Epithelial cell of esophagus (primary cell): Measurements from ENCODE around the gene NLK.
A peak's percentile ranks its signal among the peaks of the same experiment; 100 is the strongest.
"Not testable (repeated sequence)": the region's sequence is repeated elsewhere in the genome, so short reads cannot be mapped to it uniquely, and the experiment has no call there.

Source experiments
- DNase-seq: peaks from one replicate; pipeline ENCODE4 v3.0.0; 2010; ENCODE audit warnings: low read depth
- H3K4me3 ChIP-seq: 2 replicates; pipeline ENCODE4 v1.5.1; 2011; ENCODE audit warnings: mild to moderate bottlenecking, low read length, control low read depth
- TF ChIP-seq, protein P1 (sequence below): IDR thresholded peaks from 2 replicates; pipeline ENCODE4 v1.5.1; 2011; ENCODE audit warnings: low read depth, mild to moderate bottlenecking, low read length, control low read depth, inconsistent platforms; ENCODE audit not compliant: insufficient read depth; ENCODE audit errors: missing control alignments

NLK gene

DNA sequence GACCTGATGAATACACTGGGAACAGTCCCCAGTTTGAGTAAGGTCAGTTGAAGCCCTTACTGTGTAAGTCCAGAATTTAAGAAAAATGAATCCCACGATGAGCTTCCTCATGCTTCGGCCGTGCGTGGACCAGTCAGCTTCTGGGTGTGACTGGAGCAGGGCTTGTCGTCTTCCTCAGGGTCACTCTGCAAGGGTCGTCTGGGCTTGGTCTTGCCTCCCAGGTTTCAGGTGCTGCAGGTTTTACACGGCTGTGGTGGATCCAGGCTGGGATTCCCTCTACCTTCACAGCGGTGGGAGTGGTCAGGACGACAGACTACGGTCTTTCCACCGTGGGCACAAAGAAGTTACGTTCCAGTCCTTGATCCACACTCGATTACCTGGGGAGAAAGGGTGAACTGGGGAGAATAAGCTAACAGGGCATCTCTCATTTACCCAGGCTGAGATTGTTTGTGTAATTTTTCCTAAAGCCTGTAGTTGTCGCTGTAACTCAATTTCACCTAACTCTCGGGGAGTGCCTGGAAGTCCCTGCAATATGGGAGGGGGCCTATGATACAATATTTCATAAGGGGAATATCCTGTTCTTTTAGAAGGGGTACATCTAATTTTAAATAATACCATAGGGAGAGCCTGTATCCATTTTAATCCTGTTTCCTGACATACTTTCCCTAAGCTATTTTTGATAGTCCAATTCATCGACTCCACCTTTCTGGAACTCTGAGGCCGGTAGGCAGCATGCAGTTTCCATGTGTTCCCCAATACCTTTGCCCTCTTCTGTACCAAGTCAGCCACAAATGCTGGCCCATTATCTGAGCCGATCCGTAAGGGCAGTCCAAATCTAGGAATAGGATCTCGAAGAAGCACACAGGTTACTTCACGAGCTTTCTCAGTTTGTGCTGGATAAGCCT lies 190.7 kb downstream of the NLK start:
- TF ChIP-seq, protein P1, sequence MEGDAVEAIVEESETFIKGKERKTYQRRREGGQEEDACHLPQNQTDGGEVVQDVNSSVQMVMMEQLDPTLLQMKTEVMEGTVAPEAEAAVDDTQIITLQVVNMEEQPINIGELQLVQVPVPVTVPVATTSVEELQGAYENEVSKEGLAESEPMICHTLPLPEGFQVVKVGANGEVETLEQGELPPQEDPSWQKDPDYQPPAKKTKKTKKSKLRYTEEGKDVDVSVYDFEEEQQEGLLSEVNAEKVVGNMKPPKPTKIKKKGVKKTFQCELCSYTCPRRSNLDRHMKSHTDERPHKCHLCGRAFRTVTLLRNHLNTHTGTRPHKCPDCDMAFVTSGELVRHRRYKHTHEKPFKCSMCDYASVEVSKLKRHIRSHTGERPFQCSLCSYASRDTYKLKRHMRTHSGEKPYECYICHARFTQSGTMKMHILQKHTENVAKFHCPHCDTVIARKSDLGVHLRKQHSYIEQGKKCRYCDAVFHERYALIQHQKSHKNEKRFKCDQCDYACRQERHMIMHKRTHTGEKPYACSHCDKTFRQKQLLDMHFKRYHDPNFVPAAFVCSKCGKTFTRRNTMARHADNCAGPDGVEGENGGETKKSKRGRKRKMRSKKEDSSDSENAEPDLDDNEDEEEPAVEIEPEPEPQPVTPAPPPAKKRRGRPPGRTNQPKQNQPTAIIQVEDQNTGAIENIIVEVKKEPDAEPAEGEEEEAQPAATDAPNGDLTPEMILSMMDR: peak; percentile 56
- peak overlapping the region; percentile 58 for H3K4me3 ChIP-seq
- DNase-seq: peak; percentile 46

DNA sequence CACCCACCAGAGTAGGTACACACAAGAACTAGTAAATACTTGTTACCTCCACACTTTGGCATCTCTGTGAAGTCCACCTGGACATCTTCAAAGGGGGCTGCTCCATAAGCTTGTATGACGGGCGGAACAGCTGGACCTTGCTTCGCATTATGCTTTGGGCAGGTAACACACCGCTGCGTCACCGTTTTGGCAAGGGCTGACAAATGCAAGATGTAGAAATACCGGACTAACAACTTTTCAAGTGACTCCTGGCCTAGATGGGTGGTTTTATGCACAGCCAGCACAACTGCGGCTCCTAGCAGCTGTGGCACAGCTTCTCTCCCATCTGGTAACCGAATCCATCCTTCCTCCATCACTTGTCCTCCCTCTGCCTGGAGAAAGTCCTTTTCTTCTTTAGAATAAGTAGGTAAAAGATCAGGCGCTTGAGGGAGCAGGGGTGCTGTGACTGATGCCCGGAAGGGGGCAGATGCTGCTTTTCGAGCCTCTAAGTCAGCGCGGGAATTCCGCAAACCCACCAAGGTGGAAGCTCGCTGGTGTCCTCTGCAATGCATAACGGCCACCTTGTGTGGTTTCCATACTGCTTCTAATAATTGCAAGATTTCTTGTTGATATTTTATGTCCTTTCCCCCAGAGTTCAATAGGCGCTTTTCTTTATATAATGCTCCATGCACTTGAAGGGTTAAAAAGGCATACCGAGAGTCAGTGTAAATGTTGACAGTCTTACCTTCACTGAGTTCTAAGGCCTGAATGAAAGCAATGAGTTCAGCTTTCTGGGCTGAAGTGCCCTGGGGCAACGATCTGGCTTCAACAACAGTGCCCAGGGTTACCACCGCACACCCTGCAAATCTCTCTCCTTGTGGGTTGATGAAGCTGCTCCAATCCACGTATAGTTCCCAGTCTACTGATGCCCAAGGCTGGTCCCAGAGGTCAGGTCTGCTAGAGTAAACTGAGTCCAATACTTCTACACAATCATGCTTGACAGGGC lies 191.7 kb downstream of the NLK start:
- DNase-seq: peak; percentile 99
- H3K4me3 ChIP-seq: peak overlapping the region; percentile 58

DNA sequence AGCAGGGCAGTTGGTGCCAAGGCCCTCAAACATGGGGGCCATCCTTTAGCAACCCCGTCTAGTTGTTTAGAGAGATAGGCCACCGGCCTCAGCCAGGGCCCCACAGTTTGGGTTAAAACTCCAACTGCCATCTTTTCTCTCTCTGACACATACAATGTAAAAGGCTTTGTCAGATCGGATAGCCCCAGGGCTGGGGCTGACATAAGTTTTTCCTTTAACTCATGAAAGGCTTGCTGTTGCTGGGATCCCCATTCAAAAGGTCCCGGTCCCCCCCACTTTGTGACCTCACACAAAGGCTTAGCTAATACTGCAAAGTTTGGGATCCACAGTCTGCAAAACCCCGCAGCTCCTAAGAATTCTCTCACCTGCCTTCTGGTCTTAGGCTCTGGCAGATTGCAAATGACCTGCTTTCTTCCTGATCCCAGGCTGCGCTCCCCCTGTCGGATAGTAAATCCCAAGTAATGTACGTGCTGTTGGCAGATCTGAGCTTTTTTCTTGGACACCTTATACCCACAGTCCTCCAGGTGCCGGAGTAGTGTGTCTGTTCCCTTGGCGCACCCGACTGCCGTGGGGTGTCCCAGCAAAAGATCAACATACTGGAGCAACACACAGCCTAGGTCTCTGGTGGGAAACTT lies 192.7 kb downstream of the NLK start:
- TF ChIP-seq, protein P1: peak; percentile 7
- peak; percentile 52 for DNase-seq

DNA sequence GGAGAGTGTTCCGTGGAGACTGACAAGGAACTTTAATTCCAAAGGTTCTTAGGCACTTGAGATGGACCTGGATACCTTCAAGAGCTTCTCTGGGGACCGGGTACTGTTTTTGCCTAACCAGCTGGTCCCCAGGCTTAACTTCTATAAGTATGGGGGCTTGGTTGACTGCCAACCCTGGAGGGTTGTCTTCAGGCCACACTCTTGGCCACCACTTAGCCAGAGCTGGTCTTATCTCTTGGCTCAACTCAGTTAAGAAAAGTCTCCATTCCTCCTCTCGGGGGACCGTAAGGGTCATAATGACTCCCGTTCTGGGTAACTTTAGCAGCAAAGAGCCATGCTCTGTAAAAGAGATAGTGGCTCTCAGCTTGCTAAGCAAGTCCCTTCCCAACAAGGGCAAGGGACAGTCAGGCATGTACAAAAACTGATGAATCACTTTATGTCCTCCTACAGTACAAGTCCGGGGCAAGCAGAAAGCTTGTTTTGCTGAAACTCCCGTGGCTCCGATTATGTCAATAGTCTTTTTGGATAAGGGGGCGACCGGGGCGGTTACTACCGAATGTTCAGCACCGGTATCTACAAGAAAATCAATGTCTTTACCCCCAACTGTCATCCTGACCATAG lies 193.7 kb downstream of the NLK start:
- not testable (repeated sequence) for H3K4me3 ChIP-seq, DNase-seq

More for the DNA sequence above, 192.7 kb downstream of the NLK start:
- H3K4me3 ChIP-seq: not testable (repeated sequence)

DNA sequence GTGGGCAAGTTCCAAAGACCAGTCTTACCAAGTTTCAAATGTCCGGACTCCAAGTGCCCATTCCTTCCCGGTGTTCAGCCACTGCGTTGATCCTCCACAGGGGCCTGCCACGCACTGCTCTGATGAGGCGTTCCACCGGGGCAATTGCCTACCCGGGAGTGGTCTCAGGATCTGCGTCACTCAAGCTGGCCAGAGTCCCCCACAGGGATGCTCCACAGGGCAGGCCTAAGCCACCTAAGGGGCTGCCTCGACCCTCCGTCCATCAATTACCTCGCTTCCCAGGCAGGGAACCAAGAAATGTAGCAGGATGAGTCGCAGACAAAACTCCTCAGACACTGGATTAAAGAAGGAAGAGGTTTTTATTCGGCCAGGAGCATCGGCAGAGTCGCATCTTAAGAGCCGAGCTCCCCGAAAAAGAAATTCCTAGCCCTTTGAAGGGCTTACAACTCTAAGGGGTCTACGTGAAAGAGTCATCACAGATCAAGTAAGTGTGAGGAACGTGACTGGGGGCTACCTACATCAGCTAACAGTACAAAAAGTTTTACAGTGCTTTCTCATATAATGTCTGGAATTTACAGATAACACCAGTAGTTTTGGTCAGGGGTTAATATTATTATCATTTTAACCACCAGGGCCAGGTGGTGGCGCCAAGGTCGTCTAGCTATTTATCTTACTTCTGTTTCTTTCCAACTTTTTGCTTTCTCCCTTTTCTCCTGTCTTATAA lies 196.2 kb downstream of the NLK start:
- not testable (repeated sequence) for H3K4me3 ChIP-seq, DNase-seq

DNA sequence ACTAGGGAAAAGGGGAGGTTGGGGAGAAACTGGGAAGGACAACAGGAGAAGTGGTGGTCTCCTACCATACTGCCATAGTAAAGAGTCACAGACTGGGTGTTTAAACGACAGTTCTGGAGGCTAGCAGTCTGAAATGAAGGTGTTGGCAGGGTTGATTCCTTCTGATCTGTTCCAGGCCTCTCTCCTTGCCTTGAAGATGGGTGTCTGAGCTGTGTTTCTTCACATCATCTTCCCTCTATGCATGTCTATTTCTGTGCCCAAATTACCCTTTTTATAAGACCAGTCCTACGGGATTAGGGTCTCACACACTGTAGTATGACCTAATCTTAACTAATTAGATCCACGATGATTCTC lies 196.8 kb downstream of the NLK start:
- no peak overlapping the region for H3K4me3 ChIP-seq
- no peak for DNase-seq
- TF ChIP-seq, protein P1: no peak

DNA sequence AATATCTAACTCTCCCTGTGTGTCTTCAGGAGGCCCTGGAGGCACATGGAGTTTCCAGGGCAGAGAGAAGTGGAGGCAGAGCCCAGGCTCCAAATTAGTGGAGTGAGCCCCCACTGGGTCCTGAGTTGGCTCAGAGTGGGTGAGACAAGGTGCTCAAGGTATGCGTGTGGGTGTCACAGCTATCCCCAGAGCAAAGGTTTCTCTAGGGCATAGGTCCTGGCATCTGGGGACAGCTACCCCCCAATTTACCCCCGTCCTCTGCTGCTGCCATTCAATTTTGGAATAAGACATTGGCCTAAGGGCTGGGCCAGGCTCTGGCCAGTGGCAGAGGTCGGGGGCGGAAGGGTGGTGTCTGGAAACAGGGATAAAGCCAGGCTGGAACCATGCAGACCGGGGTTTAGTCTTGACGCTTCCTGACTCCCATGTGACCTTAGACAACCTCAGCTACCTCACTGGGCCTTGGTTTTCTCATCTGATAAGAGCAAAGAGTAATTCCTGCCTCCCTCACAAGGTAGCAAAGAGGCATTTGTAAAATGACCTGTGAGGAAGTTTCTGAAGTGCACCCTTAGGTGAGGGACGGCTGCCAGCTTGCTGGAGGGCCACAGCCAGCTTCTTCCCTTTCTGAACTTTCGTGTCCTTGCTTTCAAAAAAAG lies 198.3 kb downstream of the NLK start:
- TF ChIP-seq, protein P1: no peak
- no peak for DNase-seq
- no peak overlapping the region for H3K4me3 ChIP-seq
